Calu3 (cell line): ENCODE measurements around the gene HDAC8. TPM values are rescaled to one million over a fixed set of nuclear protein-coding genes. Genes with fewer than 3 reads are reported as not detected.

Source experiments
- BruUV-seq: library from RNA; stranded (reverse); fragments of 400-500 nt; replicated peaks from 2 replicates; lab custom pipeline; 2021; lab: Mats Ljungman, UMichigan
- CTCF ChIA-PET: fragments of 300-600 bp; sonication (Branson Sonifier 250); formaldehyde crosslinking; loops from one replicate; lab custom pipeline; 2022; ENCODE audit warnings: antibody characterized with exemption; lab: Charles Lee
- DNase-seq: peaks from one replicate; pipeline ENCODE4 v3.0.0; 2022
- H3K27ac Mint-ChIP-seq: one replicate; pipeline ENCODE4 v1.8.0; 2022; ENCODE audit warnings: mixed read lengths; ENCODE audit not compliant: unreplicated experiment
- H3K27me3 Mint-ChIP-seq: one replicate; pipeline ENCODE4 v1.8.0; 2022; ENCODE audit warnings: mixed read lengths; ENCODE audit not compliant: unreplicated experiment
- H3K36me3 Mint-ChIP-seq: one replicate; pipeline ENCODE4 v1.8.0; 2022; ENCODE audit warnings: mild to moderate bottlenecking, moderate library complexity, mixed read lengths; ENCODE audit not compliant: insufficient read depth, unreplicated experiment
- H3K4me1 Mint-ChIP-seq: one replicate; pipeline ENCODE4 v1.8.0; 2022; ENCODE audit warnings: mild to moderate bottlenecking, low read depth, mixed read lengths; ENCODE audit not compliant: unreplicated experiment
- H3K4me3 Mint-ChIP-seq: one replicate; pipeline ENCODE4 v1.8.0; 2022; ENCODE audit warnings: mild to moderate bottlenecking, low read depth, moderate library complexity, mixed read lengths; ENCODE audit not compliant: unreplicated experiment
- H3K9me3 Mint-ChIP-seq: one replicate; pipeline ENCODE4 v1.8.0; 2022; ENCODE audit warnings: low read depth, mixed read lengths; ENCODE audit not compliant: unreplicated experiment
- CTCF ChIP-seq: fragments of 200-600 bp; IDR thresholded peaks from one replicate; pipeline ENCODE4 v1.8.0; 2022; ENCODE audit warnings: antibody characterized with exemption; ENCODE audit not compliant: unreplicated experiment
- intact Hi-C: fragments of 100-400 bp; cut with micrococcal nuclease; formaldehyde crosslinking; loops from one replicate; pipeline ENCODE4 v1.10.0; 2022; ENCODE audit not compliant: unreplicated experiment
- total RNA-seq: library from RNA; stranded (reverse); gene quantifications from 2 replicates; pipeline ENCODE4 v1.2.3, GENCODE V29; 2022

Gene HDAC8
- total RNA-seq, 1 experiment from 2014 or later: 52.5 TPM

- Mint-ChIP-seq H3K4me1 (no peaks in the 10 kb centered on the region), H3K27me3 (no peaks in the 10 kb centered on the region), H3K36me3 (peaks cover 6% of the 10 kb centered on the region), H3K4me3 (no peak overlapping the region), H3K27ac (no peak overlapping the region), H3K9me3 (no peaks in the 10 kb centered on the region)
- DNase-seq: no peak
- CTCF ChIA-PET: no interaction called here
- BruUV-seq: no TSS peak
- intact Hi-C loops: no loop called here
- no peak for TF ChIP-seq CTCF
Observed at GRCh38 chrX:72467135-72467534, 105.5 kb downstream of the HDAC8 start.

GRCh38 chrX:72466493-72466892, 106.2 kb downstream of the HDAC8 start:
- intact Hi-C loops: no loop called here
- Mint-ChIP-seq H3K27me3 (no peaks in the 10 kb centered on the region), H3K27ac (no peak overlapping the region), H3K9me3 (no peaks in the 10 kb centered on the region), H3K4me1 (no peaks in the 10 kb centered on the region), H3K4me3 (no peak overlapping the region), H3K36me3 (peaks cover 6% of the 10 kb centered on the region)
- CTCF ChIA-PET: no interaction called here
- TF ChIP-seq CTCF: no peak
- no TSS peak for BruUV-seq
- no peak for DNase-seq

GRCh38 chrX:72465889-72466288, 106.8 kb downstream of the HDAC8 start:
- H3K4me3 Mint-ChIP-seq: no peak overlapping the region
- H3K36me3 Mint-ChIP-seq: peaks cover 6% of the 10 kb centered on the region
- no peaks in the 10 kb centered on the region for H3K4me1 Mint-ChIP-seq
- H3K9me3 Mint-ChIP-seq: no peaks in the 10 kb centered on the region
- intact Hi-C loops: no loop called here
- H3K27me3 Mint-ChIP-seq: no peaks in the 10 kb centered on the region
- CTCF ChIA-PET: no interaction called here
- DNase-seq: no peak
- no peak for TF ChIP-seq CTCF
- no TSS peak for BruUV-seq
- no peak overlapping the region for H3K27ac Mint-ChIP-seq

- no peak for TF ChIP-seq CTCF
- BruUV-seq: no TSS peak
- Mint-ChIP-seq H3K27me3 (no peaks in the 10 kb centered on the region), H3K36me3 (no peaks in the 10 kb centered on the region), H3K9me3 (no peaks in the 10 kb centered on the region), H3K27ac (no peak overlapping the region), H3K4me1 (no peaks in the 10 kb centered on the region), H3K4me3 (no peak overlapping the region)
- DNase-seq: no peak
- CTCF ChIA-PET: no interaction called here
- intact Hi-C loops: no loop called here
Observed at GRCh38 chrX:72461766-72462165, 110.9 kb downstream of the HDAC8 start.

- intact Hi-C loops: no loop called here
- CTCF ChIA-PET: no interaction called here
- Mint-ChIP-seq H3K36me3 (no peaks in the 10 kb centered on the region), H3K4me3 (no peak overlapping the region), H3K27ac (no peak overlapping the region), H3K27me3 (no peaks in the 10 kb centered on the region), H3K4me1 (no peaks in the 10 kb centered on the region), H3K9me3 (no peaks in the 10 kb centered on the region)
- BruUV-seq: no TSS peak
- no peak for DNase-seq
- TF ChIP-seq CTCF: no peak
Observed at GRCh38 chrX:72461288-72461687, 111.4 kb downstream of the HDAC8 start.
